ENCODE data around the gene CANT1. TPM values are rescaled to one million over a fixed set of nuclear protein-coding genes. Genes with fewer than 3 reads are reported as not detected.
"Not testable (repeated sequence)": the region's sequence is repeated elsewhere in the genome, so short reads cannot be mapped to it uniquely, and the experiment has no call there.

CANT1 gene
- total RNA-seq, 2 donors from 2014 or later: 65.7 to 72.3 TPM

DNA sequence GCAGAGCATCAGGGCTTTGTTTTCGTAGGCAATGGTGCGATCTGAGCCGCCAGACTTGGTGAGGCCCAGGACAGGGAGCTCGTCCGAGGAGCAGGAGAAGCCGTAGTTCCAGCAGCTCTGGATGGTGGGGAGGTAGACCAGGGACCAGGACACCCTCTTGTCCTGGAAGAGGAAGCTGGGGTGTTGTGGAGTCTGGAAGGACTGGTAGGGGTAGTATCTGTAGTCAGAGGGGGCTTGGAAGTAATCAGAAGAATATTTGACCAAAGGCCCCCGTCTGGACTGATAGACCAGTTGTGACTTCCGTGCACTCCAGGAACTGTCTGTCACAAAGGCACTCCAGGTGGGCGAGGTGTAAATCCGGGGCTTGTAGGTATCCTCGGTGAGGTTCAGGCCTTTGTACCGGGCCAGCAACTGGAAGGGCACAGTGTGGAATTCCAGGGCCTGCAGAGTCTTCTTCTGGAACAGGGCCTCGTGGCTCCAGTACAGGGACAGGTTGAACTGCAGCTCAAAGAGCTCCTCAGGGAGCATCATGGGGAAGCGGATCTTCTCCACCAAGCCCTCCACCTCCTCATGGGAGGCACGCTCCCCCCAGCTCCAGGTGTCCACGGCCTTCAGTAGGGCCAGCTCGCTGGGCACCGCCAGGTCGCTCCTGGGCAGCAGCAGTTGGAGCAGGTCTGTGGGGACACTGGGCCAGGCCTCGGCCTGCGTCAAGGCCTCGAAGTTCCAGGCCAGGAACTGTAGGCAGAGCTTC is 37.6 kb downstream of the CANT1 start:
- ATAC-seq (no peak), DNase-seq (ENCODE audit: low spot score) (no peak)
- Mint-ChIP-seq H3K27me3 (no peaks in the 10 kb centered on the region), H3K4me3 (no peak overlapping the region), H3K4me1 (ENCODE audit: low read depth in 2 of 2) (peaks cover 5 to 7% of the 10 kb centered on the region in 2 donors), H3K9me3 (no peaks in the 10 kb centered on the region), H3K27ac (peak overlapping the region in 1 of 2 donors; percentile 10), H3K36me3 (no peaks in the 10 kb centered on the region)

GRCh38 chr17:78970834-78971755 is 38.5 kb downstream of the CANT1 start:
- DNase-seq (ENCODE audit: low spot score) (no peak), ATAC-seq (peak; percentile 46 to 61)
- Mint-ChIP-seq H3K9me3 (no peaks in the 10 kb centered on the region), H3K4me3 (no peak overlapping the region), H3K27me3 (no peaks in the 10 kb centered on the region), H3K36me3 (no peaks in the 10 kb centered on the region), H3K27ac (peak overlapping the region in 1 of 2 donors; percentile 10), H3K4me1 (ENCODE audit: low read depth in 2 of 2) (peaks cover 5 to 7% of the 10 kb centered on the region in 2 donors)

GRCh38 chr17:78969865-78970264 is 39.7 kb downstream of the CANT1 start:
- Mint-ChIP-seq H3K4me1 (ENCODE audit: low read depth in 2 of 2) (peaks cover 5 to 7% of the 10 kb centered on the region in 2 donors), H3K27ac (no peak overlapping the region), H3K27me3 (peaks cover 0 to 2% of the 10 kb centered on the region in 2 donors), H3K36me3 (no peaks in the 10 kb centered on the region), H3K9me3 (no peaks in the 10 kb centered on the region), H3K4me3 (no peak overlapping the region)
- ATAC-seq (no peak), DNase-seq (ENCODE audit: low spot score) (no peak)

GRCh38 chr17:78967782-78968362 is 41.7 kb downstream of the CANT1 start:
- DNase-seq (ENCODE audit: low spot score) (no peak), ATAC-seq (no peak)
- Mint-ChIP-seq H3K36me3 (no peaks in the 10 kb centered on the region), H3K4me1 (ENCODE audit: low read depth in 2 of 2) (peaks cover 5 to 7% of the 10 kb centered on the region in 2 donors), H3K4me3 (no peak overlapping the region), H3K9me3 (no peaks in the 10 kb centered on the region), H3K27me3 (peaks cover 0 to 2% of the 10 kb centered on the region in 2 donors), H3K27ac (no peak overlapping the region)

GRCh38 chr17:78966910-78967600 is 42.5 kb downstream of the CANT1 start:
- ATAC-seq (no peak), DNase-seq (ENCODE audit: low spot score) (no peak)
- Mint-ChIP-seq H3K4me1 (ENCODE audit: low read depth in 2 of 2) (peaks cover 5 to 7% of the 10 kb centered on the region in 2 donors), H3K27me3 (peaks cover 0 to 2% of the 10 kb centered on the region in 2 donors), H3K9me3 (no peaks in the 10 kb centered on the region), H3K4me3 (no peak overlapping the region), H3K36me3 (no peaks in the 10 kb centered on the region), H3K27ac (no peak overlapping the region)

GRCh38 chr17:78966123-78966813 is 43.3 kb downstream of the CANT1 start:
- Mint-ChIP-seq H3K27me3 (peaks cover 0 to 2% of the 10 kb centered on the region in 2 donors), H3K9me3 (no peaks in the 10 kb centered on the region), H3K4me3 (no peak overlapping the region), H3K27ac (no peak overlapping the region), H3K36me3 (no peaks in the 10 kb centered on the region), H3K4me1 (ENCODE audit: low read depth in 2 of 2) (peaks cover 2 to 3% of the 10 kb centered on the region in 2 donors)
- no peak for DNase-seq (ENCODE audit: low spot score)
- no peak for ATAC-seq

DNA sequence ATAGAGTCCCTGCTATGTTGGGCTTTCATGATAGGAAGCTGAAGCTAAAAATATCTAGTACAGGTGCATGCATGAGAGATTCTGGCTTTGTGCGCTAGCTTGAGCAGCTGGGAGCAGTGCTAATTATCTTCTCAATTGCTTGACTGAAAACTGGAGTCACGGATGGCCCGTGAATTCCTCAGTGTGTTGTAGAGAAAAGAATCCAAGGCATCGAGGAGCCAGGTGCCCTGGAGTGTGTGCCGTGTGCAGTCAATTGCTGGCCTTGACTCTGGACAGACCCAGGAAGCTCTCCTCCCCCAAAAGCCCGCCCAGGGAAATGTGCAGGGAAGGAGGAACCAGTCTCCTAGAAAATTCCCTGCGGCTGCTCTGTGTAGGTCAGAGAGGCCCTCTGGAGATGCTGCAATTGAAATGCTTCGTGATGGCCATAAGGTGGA is 44.1 kb downstream of the CANT1 start:
- Mint-ChIP-seq H3K9me3 (no peaks in the 10 kb centered on the region), H3K4me3 (no peak overlapping the region), H3K36me3 (no peaks in the 10 kb centered on the region), H3K27me3 (peaks cover 0 to 2% of the 10 kb centered on the region in 2 donors), H3K4me1 (ENCODE audit: low read depth in 2 of 2) (no peaks in the 10 kb centered on the region), H3K27ac (no peak overlapping the region)
- ATAC-seq (no peak), DNase-seq (ENCODE audit: low spot score) (no peak)

- no peak for DNase-seq (ENCODE audit: low spot score)
- Mint-ChIP-seq H3K27ac (no peak overlapping the region), H3K4me1 (ENCODE audit: low read depth in 2 of 2) (no peaks in the 10 kb centered on the region), H3K36me3 (no peaks in the 10 kb centered on the region), H3K4me3 (no peak overlapping the region), H3K9me3 (no peaks in the 10 kb centered on the region), H3K27me3 (peaks cover 0 to 2% of the 10 kb centered on the region in 2 donors)
- ATAC-seq: no peak
Measured at GRCh38 chr17:78963378-78963777, 46.2 kb downstream of the CANT1 start.

GRCh38 chr17:78962984-78963348 is 46.6 kb downstream of the CANT1 start:
- ATAC-seq: not testable (repeated sequence)

GRCh38 chr17:78962345-78962983 is 47.1 kb downstream of the CANT1 start:
- H3K4me3 Mint-ChIP-seq: no peak overlapping the region
- H3K4me1 Mint-ChIP-seq (ENCODE audit: low read depth in 2 of 2): no peaks in the 10 kb centered on the region
- no peak for DNase-seq (ENCODE audit: low spot score)
- peaks cover 0 to 2% of the 10 kb centered on the region in 2 donors for H3K27me3 Mint-ChIP-seq
- ATAC-seq: no peak
- H3K36me3 Mint-ChIP-seq: no peaks in the 10 kb centered on the region
- no peak overlapping the region for H3K27ac Mint-ChIP-seq
- no peaks in the 10 kb centered on the region for H3K9me3 Mint-ChIP-seq

More at GRCh38 chr17:78962984-78963348, 46.6 kb downstream of the CANT1 start:
- H3K36me3 Mint-ChIP-seq; H3K27me3 Mint-ChIP-seq; H3K9me3 Mint-ChIP-seq; H3K27ac Mint-ChIP-seq; DNase-seq (ENCODE audit: low spot score); H3K4me3 Mint-ChIP-seq; H3K4me1 Mint-ChIP-seq (ENCODE audit: low read depth in 2 of 2): not testable (repeated sequence)

DNA sequence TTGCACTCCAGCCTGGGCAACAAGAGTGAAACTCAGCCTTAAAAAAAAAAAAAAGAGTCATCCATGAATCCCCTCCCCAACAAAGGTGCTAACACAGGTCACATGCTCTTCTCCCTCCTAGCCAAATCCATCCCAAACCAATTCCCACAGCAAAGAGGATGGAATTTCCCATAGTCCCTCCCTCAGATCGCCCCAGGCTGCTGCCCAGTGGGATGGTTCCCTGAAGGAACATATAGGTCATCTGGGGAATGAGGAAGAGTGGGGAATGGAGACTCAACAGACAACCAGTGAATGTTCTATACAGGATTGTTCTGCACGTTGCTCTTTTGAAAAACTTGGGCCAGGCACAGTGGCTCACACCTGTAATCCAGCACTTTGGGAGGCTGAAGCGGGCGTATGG is 48.0 kb downstream of the CANT1 start:
- Mint-ChIP-seq H3K9me3 (no peaks in the 10 kb centered on the region), H3K27ac (no peak overlapping the region), H3K4me1 (ENCODE audit: low read depth in 2 of 2) (no peaks in the 10 kb centered on the region), H3K36me3 (no peaks in the 10 kb centered on the region), H3K4me3 (no peak overlapping the region), H3K27me3 (peaks cover 0 to 2% of the 10 kb centered on the region in 2 donors)
- ATAC-seq (no peak), DNase-seq (ENCODE audit: low spot score) (no peak)

DNA sequence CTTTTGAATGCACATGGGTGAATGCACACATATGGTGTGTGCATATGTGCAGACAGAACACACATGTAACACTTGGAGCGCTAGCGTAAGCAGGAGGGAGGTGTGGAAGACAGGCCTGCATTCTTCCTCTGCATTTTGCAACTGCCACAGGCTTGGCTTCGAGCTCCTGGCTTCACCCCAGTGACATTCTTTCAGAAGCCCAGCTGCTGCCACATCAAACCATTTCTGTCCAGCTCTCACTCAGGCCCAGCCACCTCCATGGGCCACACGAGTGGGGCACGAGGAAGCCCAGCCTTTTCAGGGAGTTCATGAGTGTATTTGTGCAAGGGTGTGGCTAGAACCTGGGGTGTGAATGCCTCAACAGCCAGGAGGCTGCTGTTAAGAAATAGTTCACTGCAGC is 48.6 kb downstream of the CANT1 start:
- no peaks in the 10 kb centered on the region for H3K36me3 Mint-ChIP-seq
- DNase-seq (ENCODE audit: low spot score) (no peak), ATAC-seq (no peak)
- H3K27ac Mint-ChIP-seq: no peak overlapping the region
- H3K9me3 Mint-ChIP-seq: no peaks in the 10 kb centered on the region
- peaks cover 0 to 2% of the 10 kb centered on the region in 2 donors for H3K27me3 Mint-ChIP-seq
- no peaks in the 10 kb centered on the region for H3K4me1 Mint-ChIP-seq (ENCODE audit: low read depth in 2 of 2)
- no peak overlapping the region for H3K4me3 Mint-ChIP-seq
